ENCODE results near the gene CYGB. TPM values are rescaled to one million over a fixed set of nuclear protein-coding genes. Genes with fewer than 3 reads are reported as not detected.
A peak's percentile ranks its signal among the peaks of the same experiment; 100 is the strongest.

Gene CYGB
- total and polyA plus RNA-seq, 2 of the 13 experiments (the other 11 are each of a cell fraction or from before 2014, with no cell fraction given): 18.9 to 27.1 TPM

GRCh38 chr17:76539631-76540271 is 2.2 kb upstream of the CYGB start, which contains the start of gene PRCD:
TSS of gene PRCD (plus strand) at chr17:76540044. CDS start at chr17:76540142, 98 bp downstream.
- ATAC-seq (peak; percentile 7; the same call in 1 of the 3 replicates), DNase-seq (ENCODE audit: low spot score) (no peak), FAIRE-seq (no peak)
- H3K4me1 ChIP-seq (ENCODE audit: insufficient read depth, low read length): peaks cover 19% of the 10 kb centered on the region
- no peaks in the 10 kb centered on the region for H4K20me1 ChIP-seq (ENCODE audit: insufficient read depth, low read length)
- TF ChIP-seq ZBTB38 (CRISPR knock-in tag; IDR thresholded peaks at IDR 0.05) (0 out of 2 replicates have a peak, but pooled peaks have one; percentile 26), ZC3H4 (CRISPR knock-in tag; IDR thresholded peaks at IDR 0.05; ENCODE audit: borderline replicate concordance) (no peak)
- H2AFZ ChIP-seq (ENCODE audit: low read length): no peak within 1 kb of the TSS
- BruUV-seq (replicated peaks): no TSS peak
- no peak within 1 kb of the TSS for H3K4me2 ChIP-seq (ENCODE audit: low read depth, low read length)
- no peak within 1 kb of the TSS for H3K9ac ChIP-seq (ENCODE audit: insufficient read depth, low read depth, low read length)
- no peaks in the 10 kb centered on the region for H3K79me2 ChIP-seq (ENCODE audit: insufficient read depth, low read length)
- POLR2A ChIA-PET: interaction anchor here (0.9 to 2.6 kb wide), 8 partner anchors 9 to 81 kb away, joined by 3 to 13 read pairs (median 4); partner anchors contain the start of gene RHBDF2
- CTCF ChIA-PET (ENCODE audit: low intra/inter-chr PET ratio, low total read pairs): interaction anchor here (0.6 kb wide), 1 partner anchor 131 kb away, joined by 3 read pairs; no protein-coding TSS in a partner anchor
- in situ Hi-C loops (cut with HindIII; ENCODE audit: extremely low pct_ligation_motif_present, low pct_unique_long_range_greater_than_20kb): no loop called here
- H3K27ac ChIP-seq (ENCODE audit: extremely low read length, insufficient read depth, low read length): no peak within 1 kb of the TSS
- H3K4me3 ChIP-seq (replicated peaks in 1 of 3; ENCODE audit: insufficient read depth in 1 of 3, low read depth in 2 of 3, low read length in 3 of 3): no peak within 1 kb of the TSS
- H3K27me3 ChIP-seq (ENCODE audit: control insufficient read depth in 1 of 2, insufficient read depth in 2 of 2, low read length in 2 of 2): no peaks in the 10 kb centered on the region
- intact Hi-C loops (cut with micrococcal nuclease; ENCODE audit: unreplicated experiment): no loop called here
- H3K9me3 ChIP-seq (ENCODE audit: low read length): no peaks in the 10 kb centered on the region
- 91% methylated on average over 20 of the region's 22 CpGs for WGBS (ENCODE audit: low lambda C conversion rate)
- H3K36me3 ChIP-seq (replicated peaks in 1 of 2; ENCODE audit: control insufficient read depth in 1 of 2, insufficient read depth in 2 of 2, low read length in 2 of 2): peaks cover 1 to 5% of the 10 kb centered on the region in 2 experiments; a peak in 2 of 5 replicates

GRCh38 chr17:76538941-76539570 is 1.5 kb upstream of the CYGB start:
- CTCF ChIA-PET (ENCODE audit: low intra/inter-chr PET ratio, low total read pairs): interaction anchor here (0.6 kb wide), 1 partner anchor 131 kb away, joined by 3 read pairs; no protein-coding TSS in a partner anchor
- Histone ChIP-seq H3K9me3 (ENCODE audit: low read length) (no peaks in the 10 kb centered on the region), H3K4me2 (ENCODE audit: low read depth, low read length) (no peak overlapping the region), H3K4me3 (replicated peaks in 1 of 3; ENCODE audit: insufficient read depth in 1 of 3, low read depth in 2 of 3, low read length in 3 of 3) (no peak overlapping the region), H4K20me1 (ENCODE audit: insufficient read depth, low read length) (no peaks in the 10 kb centered on the region), H3K9ac (ENCODE audit: insufficient read depth, low read depth, low read length) (no peak overlapping the region), H3K27ac (ENCODE audit: extremely low read length, insufficient read depth, low read length) (no peak overlapping the region), H3K27me3 (ENCODE audit: control insufficient read depth in 1 of 2, insufficient read depth in 2 of 2, low read length in 2 of 2) (no peaks in the 10 kb centered on the region), H3K79me2 (ENCODE audit: insufficient read depth, low read length) (no peaks in the 10 kb centered on the region), H3K4me1 (ENCODE audit: insufficient read depth, low read length) (peaks cover 26% of the 10 kb centered on the region), H3K36me3 (replicated peaks in 1 of 2; ENCODE audit: control insufficient read depth in 1 of 2, insufficient read depth in 2 of 2, low read length in 2 of 2) (peaks cover 1 to 5% of the 10 kb centered on the region in 2 experiments; a peak in 2 of 5 replicates), H2AFZ (ENCODE audit: low read length) (no peak overlapping the region)
- DNase-seq (ENCODE audit: low spot score): no peak
- no TSS peak for BruUV-seq (replicated peaks)
- intact Hi-C loops (cut with micrococcal nuclease; ENCODE audit: unreplicated experiment): no loop called here
- ATAC-seq: no peak
- in situ Hi-C loops (cut with HindIII; ENCODE audit: extremely low pct_ligation_motif_present, low pct_unique_long_range_greater_than_20kb): no loop called here
- no peak for TF ChIP-seq ZBTB14 (CRISPR knock-in tag; IDR thresholded peaks at IDR 0.05)
- TF ChIP-seq ZNF577 (CRISPR knock-in tag; IDR thresholded peaks at IDR 0.05; ENCODE audit: borderline replicate concordance, low read depth): no peak
- no peak for TF ChIP-seq MNT (IDR thresholded peaks at IDR 0.05)
- no peak for TF ChIP-seq MED1 (CRISPR knock-in tag; IDR thresholded peaks at IDR 0.05)
- FAIRE-seq: no peak
- POLR2A ChIA-PET: interaction anchor here (0.9 to 2.6 kb wide), 4 partner anchors 10 to 18 kb away, joined by 3 to 13 read pairs (median 6); no protein-coding TSS in a partner anchor
- WGBS (ENCODE audit: low lambda C conversion rate): 95% methylated on average over 9 of the region's 9 CpGs
